VCaP (cell line): ENCODE results near the gene GTF2I.
"Not testable (repeated sequence)": the region's sequence is repeated elsewhere in the genome, so short reads cannot be mapped to it uniquely, and the experiment has no call there.

Experiments
- H3K27ac ChIP-seq: fragments of 450-650 bp; 2 replicates; pipeline ENCODE4 v1.5.1; 2017
- CTCF ChIP-seq: fragments of 450-650 bp; conservative IDR thresholded peaks from 2 replicates; pipeline ENCODE4 v1.5.1; 2017; ENCODE audit warnings: mild to moderate bottlenecking, moderate library complexity

GTF2I gene

DNA sequence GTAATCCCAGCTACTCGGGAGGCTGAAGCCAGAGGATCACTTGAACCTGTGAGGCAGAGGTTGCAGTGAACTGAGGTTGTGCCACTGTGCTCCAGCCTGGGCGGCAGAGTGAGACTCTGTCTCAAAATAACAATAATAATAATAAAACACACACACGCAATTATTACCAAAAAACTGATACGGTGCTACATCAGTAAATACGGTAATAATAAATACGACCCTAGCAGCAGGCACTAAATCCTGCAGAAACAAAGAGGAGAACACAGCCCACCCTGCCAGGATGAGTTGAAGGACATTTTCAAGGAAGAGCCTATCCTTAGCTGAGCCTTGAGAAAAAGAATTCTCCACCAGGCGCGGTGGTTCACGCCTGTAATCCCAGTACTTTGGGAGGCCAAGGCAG, 34.4 kb upstream of the GTF2I start:
- H3K27ac ChIP-seq, result no peak overlapping the region
- no peak for TF ChIP-seq CTCF

- H3K27ac ChIP-seq, result no peak overlapping the region
- TF ChIP-seq CTCF, result peak; percentile 38; the same call in 1 of the 2 replicates
Measured at GRCh38 chr7:74625446-74625845, 32.1 kb upstream of the GTF2I start.

GRCh38 chr7:74627661-74628411, 29.7 kb upstream of the GTF2I start:
- no peak overlapping the region for H3K27ac ChIP-seq
- no peak for TF ChIP-seq CTCF

- TF ChIP-seq CTCF, result no peak
- no peak overlapping the region for H3K27ac ChIP-seq
Measured at GRCh38 chr7:74632505-74632904, 25.0 kb upstream of the GTF2I start.

GRCh38 chr7:74633451-74633921, 24.0 kb upstream of the GTF2I start:
- no peak for TF ChIP-seq CTCF
- no peak overlapping the region for H3K27ac ChIP-seq

- no peak for TF ChIP-seq CTCF
- H3K27ac ChIP-seq, result no peak overlapping the region
Measured at GRCh38 chr7:74637745-74638144, 19.8 kb upstream of the GTF2I start.

DNA sequence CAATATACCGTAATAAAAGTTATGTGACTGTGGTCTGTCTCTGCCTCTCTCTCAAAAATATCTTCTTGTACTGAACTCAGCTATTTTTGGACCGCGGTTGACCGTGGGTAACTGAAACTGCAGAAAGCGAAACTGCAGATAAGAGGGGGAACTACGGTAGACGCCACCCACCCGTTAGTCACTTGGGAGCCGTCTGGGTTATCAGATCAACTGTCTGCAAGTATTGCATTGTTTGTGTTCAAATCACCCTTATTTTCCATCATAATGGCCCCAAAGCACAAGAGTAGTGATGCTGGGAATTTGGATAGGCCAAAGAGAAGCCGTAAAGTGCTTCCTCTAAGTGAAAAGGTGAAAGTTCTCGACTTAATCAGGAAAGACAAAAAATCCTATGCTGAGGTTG, 7.5 kb upstream of the GTF2I start:
- not testable (repeated sequence) for H3K27ac ChIP-seq

- H3K27ac ChIP-seq, result not testable (repeated sequence)
Measured at GRCh38 chr7:74650493-74651132, 6.9 kb upstream of the GTF2I start.

DNA sequence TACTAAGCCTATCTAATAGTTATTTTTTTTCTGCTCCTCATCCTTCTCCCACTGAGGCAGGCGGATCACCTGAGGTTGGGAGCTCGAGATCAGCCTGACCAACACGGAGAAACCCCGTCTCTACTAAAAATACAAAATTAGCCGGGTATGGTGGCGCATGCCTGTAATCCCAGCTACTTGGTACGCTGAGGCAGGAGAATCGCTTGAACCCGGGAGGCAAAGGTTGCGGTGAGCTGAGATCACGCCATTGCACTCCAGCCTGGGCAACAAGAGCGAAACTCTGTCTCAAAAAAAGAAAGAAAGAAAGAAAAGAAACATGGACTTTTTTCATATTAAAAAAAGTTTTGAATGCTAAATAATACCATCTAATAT, 6.4 kb upstream of the GTF2I start:
- not testable (repeated sequence) for H3K27ac ChIP-seq
